Activated CD4-positive, alpha-beta T cell treated with anti-CD3 and anti-CD28 coated beads, Interleukin-2, amount 50 U/mL, for 4 hours (primary cell): Measurements from ENCODE around the gene PRKACB.
"Not testable (repeated sequence)": the region's sequence is repeated elsewhere in the genome, so short reads cannot be mapped to it uniquely, and the experiment has no call there.

Experiments
- DNase-seq, 2 experiments: peaks; one replicate each; pipeline ENCODE4 v3.0.0-alpha.2; 2020

Gene PRKACB

GRCh38 chr1:84224905-84225304 is 80.8 kb downstream of the PRKACB start:
- no peak for DNase-seq

- no peak for DNase-seq
Measured at GRCh38 chr1:84225646-84226045, 81.6 kb downstream of the PRKACB start.

GRCh38 chr1:84232676-84233075 is 88.6 kb downstream of the PRKACB start:
- DNase-seq = not testable (repeated sequence)

GRCh38 chr1:84236256-84236655 is 92.2 kb downstream of the PRKACB start:
- no peak for DNase-seq

GRCh38 chr1:84242641-84243040 is 98.6 kb downstream of the PRKACB start:
- no peak for DNase-seq

- DNase-seq = no peak
Measured at GRCh38 chr1:84245563-84245962, 101.5 kb downstream of the PRKACB start.

GRCh38 chr1:84246213-84246612 is 102.1 kb downstream of the PRKACB start:
- no peak for DNase-seq

- DNase-seq = no peak
Measured at GRCh38 chr1:84247425-84248220, 103.6 kb downstream of the PRKACB start.

- DNase-seq = no peak
Measured at GRCh38 chr1:84250668-84251067, 106.6 kb downstream of the PRKACB start.

- no peak for DNase-seq
Measured at GRCh38 chr1:84253036-84253435, 109.0 kb downstream of the PRKACB start.

GRCh38 chr1:84253891-84254290 is 109.8 kb downstream of the PRKACB start:
- no peak for DNase-seq

GRCh38 chr1:84254703-84255238 is 110.7 kb downstream of the PRKACB start:
- DNase-seq = no peak

GRCh38 chr1:84255582-84255981 is 111.5 kb downstream of the PRKACB start:
- DNase-seq = no peak

GRCh38 chr1:84257617-84258016 is 113.5 kb downstream of the PRKACB start:
- DNase-seq = no peak

GRCh38 chr1:84259376-84259775 is 115.3 kb downstream of the PRKACB start:
- DNase-seq = no peak

- no peak for DNase-seq
Measured at GRCh38 chr1:84259989-84260388, 115.9 kb downstream of the PRKACB start.

GRCh38 chr1:84260852-84261518 is 116.9 kb downstream of the PRKACB start:
- no peak for DNase-seq

GRCh38 chr1:84264961-84265360 is 120.9 kb downstream of the PRKACB start:
- no peak for DNase-seq

- no peak for DNase-seq
Measured at GRCh38 chr1:84265867-84266266, 121.8 kb downstream of the PRKACB start.

GRCh38 chr1:84266748-84267147 is 122.7 kb downstream of the PRKACB start:
- no peak for DNase-seq

GRCh38 chr1:84267476-84267875 is 123.4 kb downstream of the PRKACB start:
- no peak for DNase-seq

- no peak for DNase-seq
Measured at GRCh38 chr1:84268346-84268745, 124.3 kb downstream of the PRKACB start.

GRCh38 chr1:84269306-84269705 is 125.2 kb downstream of the PRKACB start:
- DNase-seq = no peak

GRCh38 chr1:84271441-84272151 is 127.5 kb downstream of the PRKACB start:
- DNase-seq = no peak
